OCI-LY3 (cell line): Measurements from ENCODE around the gene SLC2A11.

Experiments used
- H2AFZ ChIP-seq: fragments of 200-600, 300-600 bp; shearing (Covaris generic); 2 replicates; pipeline ENCODE4 v1.6.0; 2014; ENCODE audit warnings: antibody characterized with exemption, low read depth, low read length
- H3K27ac ChIP-seq: fragments of 200-600, 300-600 bp; sonication (generic); 2 replicates; pipeline ENCODE4 v1.5.1; 2014; ENCODE audit warnings: mild to moderate bottlenecking, low read length, moderate library complexity, mixed read lengths
- H3K27me3 ChIP-seq: fragments of 200-600, 300-600 bp; sonication (generic); 2 replicates; pipeline ENCODE4 v1.6.1; 2014; ENCODE audit warnings: low read depth, low read length, mixed read lengths
- H3K36me3 ChIP-seq: fragments of 200-600, 300-600 bp; sonication (generic); replicated peaks from 2 replicates; pipeline ENCODE3; 2014; ENCODE audit warnings: low read depth, low read length, mixed read lengths
- H3K4me1 ChIP-seq: fragments of 300-600, 200-600 bp; sonication (generic); 2 replicates; pipeline ENCODE4 v1.6.1; 2014; ENCODE audit warnings: low read length, mixed read lengths
- H3K4me2 ChIP-seq: fragments of 200-600, 300-600 bp; sonication (generic); 2 replicates; pipeline ENCODE4 v1.6.1; 2014; ENCODE audit warnings: low read length, mixed read lengths
- H3K4me3 ChIP-seq: fragments of 300-600, 200-600 bp; sonication (generic); 2 replicates; pipeline ENCODE4 v1.5.1; 2014; ENCODE audit warnings: antibody characterized with exemption, mild to moderate bottlenecking, low read length, moderate library complexity
- H3K79me2 ChIP-seq: fragments of 300-600, 200-600 bp; shearing (Covaris generic); 2 replicates; pipeline ENCODE4 v1.6.1; 2014; ENCODE audit warnings: mild to moderate bottlenecking, low read length, mixed read lengths
- H3K9ac ChIP-seq: fragments of 300-600, 200-600 bp; shearing (Covaris generic); 2 replicates; pipeline ENCODE4 v1.6.0; 2014; ENCODE audit warnings: mild to moderate bottlenecking, low read length, moderate library complexity
- H3K9me3 ChIP-seq: fragments of 200-600, 300-600 bp; shearing (Covaris generic); 2 replicates; pipeline ENCODE4 v1.6.1; 2014; ENCODE audit warnings: low read length, mixed read lengths; ENCODE audit not compliant: insufficient read depth
- H4K20me1 ChIP-seq: fragments of 200-600, 300-600 bp; sonication (generic); 2 replicates; pipeline ENCODE4 v1.6.1; 2016; ENCODE audit warnings: low read length, mixed read lengths; ENCODE audit not compliant: insufficient read depth
- CTCF ChIP-seq: fragments of 200-600, 300-600 bp; sonication (generic); IDR thresholded peaks from 2 replicates; pipeline ENCODE4 v1.5.1; 2014; ENCODE audit warnings: antibody characterized with exemption, low read length, low read depth
- EZH2phosphoT487 ChIP-seq: fragments of 200-600 bp; shearing (Covaris generic); IDR thresholded peaks from 2 replicates; pipeline ENCODE4 v1.6.1; 2018; ENCODE audit warnings: antibody characterized with exemption, mixed run types, low read depth

SLC2A11 gene

GRCh38 chr22:23829845-23830372, 27.8 kb upstream of the SLC2A11 start:
- TF ChIP-seq CTCF (no peak), EZH2phosphoT487 (no peak)
- no peaks in the 10 kb centered on the region for H3K4me1 ChIP-seq
- peaks cover 16% of the 10 kb centered on the region; the same call in 1 of the 2 replicates for H3K79me2 ChIP-seq
- peaks cover 74% of the 10 kb centered on the region for H3K36me3 ChIP-seq
- H3K9me3 ChIP-seq, result no peaks in the 10 kb centered on the region
- H3K9ac ChIP-seq, result no peak overlapping the region
- no peak overlapping the region for H2AFZ ChIP-seq
- H3K4me2 ChIP-seq, result no peak overlapping the region
- no peak overlapping the region for H3K27ac ChIP-seq
- H4K20me1 ChIP-seq, result 0 out of 2 replicates have a peak, but pooled peaks cover 19% of the 10 kb centered on the region
- no peaks in the 10 kb centered on the region for H3K27me3 ChIP-seq
- no peak overlapping the region for H3K4me3 ChIP-seq

GRCh38 chr22:23831261-23831660, 26.4 kb upstream of the SLC2A11 start:
- no peaks in the 10 kb centered on the region for H3K27me3 ChIP-seq
- TF ChIP-seq EZH2phosphoT487, result no peak
- TF ChIP-seq CTCF, result no peak
- H3K27ac ChIP-seq, result no peak overlapping the region
- peaks cover 73% of the 10 kb centered on the region for H3K36me3 ChIP-seq
- H4K20me1 ChIP-seq, result 0 out of 2 replicates have a peak, but pooled peaks cover 19% of the 10 kb centered on the region
- no peak overlapping the region for H3K4me3 ChIP-seq
- H3K4me2 ChIP-seq, result no peak overlapping the region
- peaks cover 16% of the 10 kb centered on the region; the same call in 1 of the 2 replicates for H3K79me2 ChIP-seq
- no peaks in the 10 kb centered on the region for H3K4me1 ChIP-seq
- H3K9ac ChIP-seq, result no peak overlapping the region
- no peaks in the 10 kb centered on the region for H3K9me3 ChIP-seq
- no peak overlapping the region for H2AFZ ChIP-seq

GRCh38 chr22:23831781-23832180, 25.9 kb upstream of the SLC2A11 start:
- H3K79me2 ChIP-seq, result peaks cover 16% of the 10 kb centered on the region; the same call in 1 of the 2 replicates
- no peak overlapping the region for H3K27ac ChIP-seq
- no peak overlapping the region for H3K9ac ChIP-seq
- H3K36me3 ChIP-seq, result peaks cover 71% of the 10 kb centered on the region
- no peak for TF ChIP-seq EZH2phosphoT487
- H2AFZ ChIP-seq, result no peak overlapping the region
- 0 out of 2 replicates have a peak, but pooled peaks cover 19% of the 10 kb centered on the region for H4K20me1 ChIP-seq
- H3K9me3 ChIP-seq, result no peaks in the 10 kb centered on the region
- H3K27me3 ChIP-seq, result no peaks in the 10 kb centered on the region
- no peak overlapping the region for H3K4me2 ChIP-seq
- H3K4me1 ChIP-seq, result no peaks in the 10 kb centered on the region
- H3K4me3 ChIP-seq, result no peak overlapping the region

- no peaks in the 10 kb centered on the region for H3K9me3 ChIP-seq
- no peak overlapping the region for H2AFZ ChIP-seq
- H3K27ac ChIP-seq, result no peak overlapping the region
- peaks cover 69% of the 10 kb centered on the region for H3K36me3 ChIP-seq
- TF ChIP-seq CTCF, result no peak
- TF ChIP-seq EZH2phosphoT487, result no peak
- peaks cover 16% of the 10 kb centered on the region; the same call in 1 of the 2 replicates for H3K79me2 ChIP-seq
- H3K9ac ChIP-seq, result no peak overlapping the region
- peaks cover 4% of the 10 kb centered on the region; the same call in 1 of the 2 replicates for H3K4me1 ChIP-seq
- H3K27me3 ChIP-seq, result no peaks in the 10 kb centered on the region
- H3K4me2 ChIP-seq, result no peak overlapping the region
- H3K4me3 ChIP-seq, result no peak overlapping the region
- 0 out of 2 replicates have a peak, but pooled peaks cover 22% of the 10 kb centered on the region for H4K20me1 ChIP-seq
These were observed 25.3 kb upstream of the SLC2A11 start for GRCh38 chr22:23832226-23833016.
